HG03354 (cell line): ENCODE data around the gene OBSCN.

Source experiments
- ATAC-seq: cut with Tn5 transposase; IDR thresholded peaks from one replicate; pipeline ENCODE4 v1.9.1; 2021; ENCODE audit warnings: mild to moderate bottlenecking; ENCODE audit not compliant: unreplicated experiment, poor library complexity, severe bottlenecking

Gene OBSCN

GRCh38 chr1:228400692-228401454 lies 193.0 kb downstream of the OBSCN start:
- no peak for ATAC-seq

- no peak for ATAC-seq
Measured at GRCh38 chr1:228401782-228402640, 194.2 kb downstream of the OBSCN start.

- ATAC-seq, result no peak
Measured at GRCh38 chr1:228402641-228403025, 194.8 kb downstream of the OBSCN start.

DNA sequence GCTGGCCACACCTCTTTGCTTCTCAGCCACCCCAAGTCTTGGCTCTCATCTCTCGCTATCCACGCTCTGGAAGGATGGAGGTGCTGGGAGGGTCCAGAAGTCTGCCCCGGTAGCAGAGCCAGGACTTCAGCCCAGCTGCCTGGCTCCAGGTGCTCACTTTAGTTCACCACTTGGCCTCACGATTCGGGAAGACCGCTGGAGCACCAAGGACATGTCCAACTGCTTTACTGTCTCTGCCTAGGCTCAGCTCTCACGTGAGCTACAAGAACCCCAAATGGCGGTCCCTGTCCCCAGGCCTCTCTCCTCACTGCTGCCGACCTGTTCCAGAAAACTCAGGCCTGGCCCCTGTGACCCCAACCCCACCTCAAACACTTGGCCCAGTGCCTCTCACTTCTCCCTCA lies 195.4 kb downstream of the OBSCN start:
- ATAC-seq, result no peak

DNA sequence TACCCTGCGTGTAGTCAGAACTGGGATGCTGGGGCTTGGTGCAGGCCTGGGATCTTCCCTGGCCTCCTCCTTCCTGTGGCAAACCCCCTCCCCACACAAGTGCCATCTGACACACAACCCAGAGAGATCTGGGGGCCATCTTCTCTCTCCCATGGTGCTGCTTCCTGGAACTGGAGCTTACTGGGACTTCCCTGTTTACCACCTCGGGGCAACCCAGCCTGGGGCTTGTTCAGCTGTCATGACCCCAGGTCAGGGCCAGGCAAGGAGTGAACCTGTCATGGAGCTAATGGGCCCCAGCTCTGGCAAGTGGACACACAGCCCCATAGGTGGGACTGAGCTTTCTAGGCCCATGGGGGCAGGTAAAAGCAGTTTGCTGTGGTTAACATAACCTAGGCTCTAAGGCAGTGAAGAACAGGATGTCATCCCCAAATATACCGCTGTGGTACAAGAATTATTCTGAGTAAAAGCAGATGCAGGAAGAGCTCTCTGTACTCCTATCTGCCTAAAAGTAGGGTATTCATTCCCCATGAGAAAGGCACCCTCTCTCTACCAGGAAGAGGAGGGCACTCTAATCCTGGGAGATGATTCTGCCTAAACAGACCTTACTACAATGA lies 196.4 kb downstream of the OBSCN start:
- no peak for ATAC-seq

GRCh38 chr1:228405200-228405978 lies 197.5 kb downstream of the OBSCN start:
- ATAC-seq, result no peak

DNA sequence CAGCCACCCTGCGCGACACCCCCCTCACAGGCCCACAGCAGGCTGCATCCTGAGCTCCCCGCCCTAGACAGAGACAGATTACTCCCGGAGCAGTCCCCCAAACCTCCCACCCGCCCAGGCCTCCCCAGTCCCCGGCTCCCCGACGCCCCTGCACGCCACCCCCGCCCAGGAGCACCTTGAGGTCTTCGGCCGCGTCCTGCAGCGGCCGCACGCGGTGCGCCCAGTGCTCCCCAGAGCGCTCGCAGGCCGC lies 198.1 kb downstream of the OBSCN start:
- peak; percentile 27 for ATAC-seq

- peak; percentile 45 for ATAC-seq
Measured at GRCh38 chr1:228407106-228408040, 199.5 kb downstream of the OBSCN start.

- ATAC-seq, result no peak
Measured at GRCh38 chr1:228408041-228408868, 200.4 kb downstream of the OBSCN start.

- ATAC-seq, result no peak
Measured at GRCh38 chr1:228408869-228409805, 201.3 kb downstream of the OBSCN start.

DNA sequence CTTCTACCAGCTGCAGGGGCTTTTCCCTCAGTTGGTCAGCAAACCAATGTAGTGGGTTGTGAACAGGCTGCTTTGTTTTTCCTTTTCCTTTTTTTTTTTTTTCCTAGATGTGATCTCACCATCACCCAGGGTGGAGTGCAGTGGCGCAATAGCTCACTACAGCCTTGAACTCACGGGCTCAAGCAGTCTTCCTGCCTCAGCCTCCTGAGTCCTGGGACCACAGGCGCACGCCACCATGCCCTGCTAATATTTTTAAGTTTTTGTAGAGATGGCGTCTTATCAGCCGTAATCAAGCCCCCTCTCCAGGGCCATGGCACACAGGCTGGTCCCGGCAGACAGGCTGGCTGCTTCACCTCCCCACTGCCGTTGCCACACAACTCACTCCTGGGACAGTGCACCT lies 202.2 kb downstream of the OBSCN start:
- ATAC-seq, result no peak

GRCh38 chr1:228410671-228411070 lies 202.8 kb downstream of the OBSCN start:
- no peak for ATAC-seq

DNA sequence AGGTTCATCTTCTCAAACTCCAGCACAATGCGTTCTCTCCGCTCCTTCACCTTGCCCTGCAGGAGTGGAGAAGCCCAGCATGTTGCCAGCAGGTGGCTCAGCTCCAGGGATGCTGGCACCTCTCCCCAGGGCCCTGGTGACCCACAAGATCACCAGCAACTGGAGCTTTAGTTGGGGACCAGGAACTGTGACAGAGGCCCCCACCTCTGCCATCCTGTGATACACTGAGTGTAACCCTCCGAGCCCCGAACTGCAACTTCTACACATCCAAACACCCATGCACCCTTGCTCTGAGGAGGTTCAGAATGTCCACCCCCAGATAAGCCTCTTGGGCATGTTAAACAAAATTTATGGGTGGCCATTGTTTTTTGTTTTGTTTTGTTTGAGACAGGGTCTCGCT lies 203.3 kb downstream of the OBSCN start:
- no peak for ATAC-seq

DNA sequence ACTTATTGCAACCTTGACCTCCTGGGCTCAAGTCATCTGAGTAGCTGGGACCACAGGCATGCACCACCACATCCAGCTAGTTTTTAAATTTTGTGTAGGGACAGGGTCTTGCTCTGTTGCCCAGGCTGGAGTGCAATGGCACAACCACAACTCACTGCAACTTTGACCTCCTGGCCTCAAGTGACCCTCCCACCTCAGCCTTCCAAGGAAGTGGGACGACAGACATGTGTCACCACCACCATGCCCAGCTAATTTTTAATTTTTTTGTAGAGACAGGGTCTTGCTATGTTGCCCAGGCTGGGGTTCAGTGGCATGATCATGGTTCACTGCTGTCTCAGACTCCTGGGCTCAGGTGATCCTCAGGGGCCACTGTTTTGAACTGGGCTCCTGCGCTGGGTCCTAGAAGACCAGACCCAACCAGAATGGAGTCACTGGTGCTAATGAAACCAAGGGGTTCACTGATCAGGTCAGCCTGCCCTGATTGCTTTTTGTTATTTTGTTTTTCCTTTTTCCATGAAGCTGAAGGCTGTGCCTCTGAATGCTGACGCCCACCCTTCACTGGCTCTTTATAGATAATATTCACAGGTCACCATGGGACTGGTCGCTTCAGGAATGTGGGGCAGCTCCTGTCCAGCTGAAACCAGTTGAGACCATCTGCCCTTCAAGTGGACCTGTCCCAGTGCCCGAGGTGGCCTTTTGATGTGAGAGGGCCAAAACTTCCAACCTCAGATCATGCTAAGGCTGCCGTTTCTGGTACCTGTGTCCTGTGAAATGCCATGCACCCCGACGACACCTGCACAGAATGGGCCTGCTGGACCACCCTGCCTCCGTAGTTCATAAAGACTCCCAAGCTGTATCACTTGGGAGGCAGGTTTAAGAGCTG lies 203.9 kb downstream of the OBSCN start:
- no peak for ATAC-seq

- no peak for ATAC-seq
Measured at GRCh38 chr1:228413241-228414010, 205.6 kb downstream of the OBSCN start.
